PFSK-1 (cell line): ENCODE results near the gene KSR1.

Source experiments
- FOXP2 ChIP-seq: optimal IDR thresholded peaks from 2 replicates; pipeline ENCODE3; 2011; ENCODE audit warnings: borderline replicate concordance, control low read depth, inconsistent platforms; ENCODE audit not compliant: insufficient read depth; ENCODE audit errors: extremely low read length, extremely low read depth
- POLR2AphosphoS5 ChIP-seq: IDR thresholded peaks from 2 replicates; pipeline ENCODE4 v1.6.1; 2012; ENCODE audit warnings: low read depth, mild to moderate bottlenecking, control low read depth, low read length, moderate library complexity
- TAF1 ChIP-seq: IDR thresholded peaks from 2 replicates; pipeline ENCODE4 v1.6.1; 2012; ENCODE audit warnings: low read length, control low read depth, borderline replicate concordance; ENCODE audit not compliant: insufficient read depth
- TF ChIP-seq, protein P1 (sequence below), 2 experiments: IDR thresholded peaks; 2 replicates each; pipeline versions ENCODE4 v1.6.1 to v1.8.0; 2011 to 2012; ENCODE audit warnings: low read depth in 2 of 2, low read length in 2 of 2, control low read depth in 1 of 2, inconsistent platforms in 1 of 2, mild to moderate bottlenecking in 1 of 2, moderate library complexity in 1 of 2; ENCODE audit not compliant: insufficient read depth in 1 of 2

GRCh38 chr17:27452828-27453227 is 3.4 kb upstream of the KSR1 start:
- TF ChIP-seq, protein P1, sequence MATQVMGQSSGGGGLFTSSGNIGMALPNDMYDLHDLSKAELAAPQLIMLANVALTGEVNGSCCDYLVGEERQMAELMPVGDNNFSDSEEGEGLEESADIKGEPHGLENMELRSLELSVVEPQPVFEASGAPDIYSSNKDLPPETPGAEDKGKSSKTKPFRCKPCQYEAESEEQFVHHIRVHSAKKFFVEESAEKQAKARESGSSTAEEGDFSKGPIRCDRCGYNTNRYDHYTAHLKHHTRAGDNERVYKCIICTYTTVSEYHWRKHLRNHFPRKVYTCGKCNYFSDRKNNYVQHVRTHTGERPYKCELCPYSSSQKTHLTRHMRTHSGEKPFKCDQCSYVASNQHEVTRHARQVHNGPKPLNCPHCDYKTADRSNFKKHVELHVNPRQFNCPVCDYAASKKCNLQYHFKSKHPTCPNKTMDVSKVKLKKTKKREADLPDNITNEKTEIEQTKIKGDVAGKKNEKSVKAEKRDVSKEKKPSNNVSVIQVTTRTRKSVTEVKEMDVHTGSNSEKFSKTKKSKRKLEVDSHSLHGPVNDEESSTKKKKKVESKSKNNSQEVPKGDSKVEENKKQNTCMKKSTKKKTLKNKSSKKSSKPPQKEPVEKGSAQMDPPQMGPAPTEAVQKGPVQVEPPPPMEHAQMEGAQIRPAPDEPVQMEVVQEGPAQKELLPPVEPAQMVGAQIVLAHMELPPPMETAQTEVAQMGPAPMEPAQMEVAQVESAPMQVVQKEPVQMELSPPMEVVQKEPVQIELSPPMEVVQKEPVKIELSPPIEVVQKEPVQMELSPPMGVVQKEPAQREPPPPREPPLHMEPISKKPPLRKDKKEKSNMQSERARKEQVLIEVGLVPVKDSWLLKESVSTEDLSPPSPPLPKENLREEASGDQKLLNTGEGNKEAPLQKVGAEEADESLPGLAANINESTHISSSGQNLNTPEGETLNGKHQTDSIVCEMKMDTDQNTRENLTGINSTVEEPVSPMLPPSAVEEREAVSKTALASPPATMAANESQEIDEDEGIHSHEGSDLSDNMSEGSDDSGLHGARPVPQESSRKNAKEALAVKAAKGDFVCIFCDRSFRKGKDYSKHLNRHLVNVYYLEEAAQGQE (IDR thresholded peaks at IDR 0.05; ENCODE audit: insufficient read depth in 1 of 2, low read depth in 2 of 2, low read length in 2 of 2), result no peak
- TF ChIP-seq FOXP2, result no peak
- no peak for TF ChIP-seq POLR2AphosphoS5
- no peak for TF ChIP-seq TAF1
